NK-92 treated with Interleukin-12 subunit alpha and Interleukin-12 subunit beta, amount 100 ng/mL, for 24 hours (cell line): ENCODE data around the gene UGGT2.
"Not testable (repeated sequence)": the region's sequence is repeated elsewhere in the genome, so short reads cannot be mapped to it uniquely, and the experiment has no call there.

ENCODE experiments used
- DNase-seq: peaks from one replicate; lab custom pipeline; 2025; lab: John Stamatoyannopoulos, UW

Gene UGGT2

GRCh38 chr13:96046449-96047126 lies 6.6 kb downstream of the UGGT2 start:
- not testable (repeated sequence) for DNase-seq

GRCh38 chr13:96044238-96044637 lies 9.0 kb downstream of the UGGT2 start:
- DNase-seq = no peak

GRCh38 chr13:96041326-96042110 lies 11.7 kb downstream of the UGGT2 start:
- DNase-seq = no peak

GRCh38 chr13:96036515-96036914 lies 16.7 kb downstream of the UGGT2 start:
- DNase-seq = no peak

- DNase-seq = no peak
Measured at GRCh38 chr13:96034662-96035061, 18.5 kb downstream of the UGGT2 start.

GRCh38 chr13:96033220-96034015 lies 19.8 kb downstream of the UGGT2 start:
- no peak for DNase-seq

GRCh38 chr13:96032717-96033116 lies 20.5 kb downstream of the UGGT2 start:
- DNase-seq = no peak

- no peak for DNase-seq
Measured at GRCh38 chr13:96029002-96029401, 24.2 kb downstream of the UGGT2 start.

- DNase-seq = no peak
Measured at GRCh38 chr13:96027496-96027895, 25.7 kb downstream of the UGGT2 start.

- no peak for DNase-seq
Measured at GRCh38 chr13:96025283-96025682, 27.9 kb downstream of the UGGT2 start.

GRCh38 chr13:96020931-96021330 lies 32.3 kb downstream of the UGGT2 start:
- DNase-seq = no peak

- DNase-seq = no peak
Measured at GRCh38 chr13:96020155-96020575, 33.0 kb downstream of the UGGT2 start.

- DNase-seq = no peak
Measured at GRCh38 chr13:96018135-96018534, 35.1 kb downstream of the UGGT2 start.

GRCh38 chr13:96011291-96011872 lies 41.8 kb downstream of the UGGT2 start:
- DNase-seq = no peak

GRCh38 chr13:96003304-96003703 lies 49.9 kb downstream of the UGGT2 start:
- no peak for DNase-seq

- no peak for DNase-seq
Measured at GRCh38 chr13:96002322-96003131, 50.7 kb downstream of the UGGT2 start.

GRCh38 chr13:96000069-96000468 lies 53.1 kb downstream of the UGGT2 start:
- no peak for DNase-seq

- no peak for DNase-seq
Measured at GRCh38 chr13:95987841-95988240, 65.4 kb downstream of the UGGT2 start.

GRCh38 chr13:95982144-95982543 lies 71.1 kb downstream of the UGGT2 start:
- no peak for DNase-seq

GRCh38 chr13:95972651-95973050 lies 80.5 kb downstream of the UGGT2 start:
- not testable (repeated sequence) for DNase-seq

- no peak for DNase-seq
Measured at GRCh38 chr13:95970878-95971277, 82.3 kb downstream of the UGGT2 start.
